ENCODE measurements around the gene CCDC90B.

DNA sequence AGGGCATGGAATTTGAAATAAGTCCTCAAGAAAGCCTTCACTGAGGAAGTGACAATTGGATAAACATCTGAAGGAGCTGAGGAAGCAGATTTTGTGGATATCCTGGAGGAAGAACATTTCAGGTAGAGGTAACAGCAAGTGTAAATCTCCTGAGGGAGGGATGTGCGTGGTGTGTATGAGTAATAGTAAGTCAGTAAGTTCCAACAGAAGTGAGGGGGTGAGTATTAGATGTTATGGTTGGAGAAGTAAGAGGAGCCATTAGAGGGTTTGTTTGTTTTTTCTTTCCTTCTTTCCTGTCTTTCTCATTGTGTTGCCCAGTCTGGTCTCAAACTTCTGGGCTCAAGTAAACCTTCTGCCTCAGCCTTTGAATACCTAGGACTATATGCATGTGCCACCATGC lies 63.7 kb downstream of the CCDC90B start:
- TF ChIP-seq, protein P1, sequence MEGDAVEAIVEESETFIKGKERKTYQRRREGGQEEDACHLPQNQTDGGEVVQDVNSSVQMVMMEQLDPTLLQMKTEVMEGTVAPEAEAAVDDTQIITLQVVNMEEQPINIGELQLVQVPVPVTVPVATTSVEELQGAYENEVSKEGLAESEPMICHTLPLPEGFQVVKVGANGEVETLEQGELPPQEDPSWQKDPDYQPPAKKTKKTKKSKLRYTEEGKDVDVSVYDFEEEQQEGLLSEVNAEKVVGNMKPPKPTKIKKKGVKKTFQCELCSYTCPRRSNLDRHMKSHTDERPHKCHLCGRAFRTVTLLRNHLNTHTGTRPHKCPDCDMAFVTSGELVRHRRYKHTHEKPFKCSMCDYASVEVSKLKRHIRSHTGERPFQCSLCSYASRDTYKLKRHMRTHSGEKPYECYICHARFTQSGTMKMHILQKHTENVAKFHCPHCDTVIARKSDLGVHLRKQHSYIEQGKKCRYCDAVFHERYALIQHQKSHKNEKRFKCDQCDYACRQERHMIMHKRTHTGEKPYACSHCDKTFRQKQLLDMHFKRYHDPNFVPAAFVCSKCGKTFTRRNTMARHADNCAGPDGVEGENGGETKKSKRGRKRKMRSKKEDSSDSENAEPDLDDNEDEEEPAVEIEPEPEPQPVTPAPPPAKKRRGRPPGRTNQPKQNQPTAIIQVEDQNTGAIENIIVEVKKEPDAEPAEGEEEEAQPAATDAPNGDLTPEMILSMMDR (IDR thresholded peaks at IDR 0.05): no peak
- no peak for TF ChIP-seq EP300 (IDR thresholded peaks at IDR 0.05)
